Liver (tissue), 9 donors: ENCODE results near the gene TRAPPC5. TPM values are rescaled to one million over a fixed set of nuclear protein-coding genes. Genes with fewer than 3 reads are reported as not detected.

ENCODE experiments used
- DNase-seq: peaks from one replicate; pipeline ENCODE4 v3.0.0-alpha.2; 2017; ENCODE audit warnings: low spot score
- H3K27ac ChIP-seq, 2 donors: one replicate each; pipeline ENCODE4 v1.7.0; 2013; ENCODE audit warnings: inconsistent platforms in 2 of 2, low read length in 2 of 2, control low read depth in 1 of 2, low read depth in 1 of 2, mild to moderate bottlenecking in 1 of 2
- H3K27me3 ChIP-seq, 4 donors: one replicate each; pipeline versions ENCODE4 v1.6.1 to v1.7.0; 2013; ENCODE audit warnings: low read length in 3 of 4, inconsistent platforms in 1 of 4, mild to moderate bottlenecking in 1 of 4, moderate library complexity in 1 of 4; ENCODE audit not compliant: control insufficient read depth in 4 of 4, insufficient read depth in 4 of 4
- H3K36me3 ChIP-seq, 4 donors: one replicate each; pipeline versions ENCODE4 v1.6.1 to v1.7.0; 2013; ENCODE audit warnings: low read length in 3 of 4, mild to moderate bottlenecking in 3 of 4, low read depth in 1 of 4, moderate library complexity in 1 of 4; ENCODE audit not compliant: control insufficient read depth in 4 of 4, insufficient read depth in 3 of 4
- H3K4me1 ChIP-seq, 4 donors: one replicate each; pipeline versions ENCODE4 v1.6.1 to v1.7.0; 2013; ENCODE audit warnings: low read length in 3 of 4, mild to moderate bottlenecking in 3 of 4, moderate library complexity in 1 of 4; ENCODE audit not compliant: control insufficient read depth in 4 of 4, insufficient read depth in 4 of 4
- H3K4me3 ChIP-seq, 3 donors: one replicate each; pipeline versions ENCODE4 v1.6.1 to v1.7.0; 2013; ENCODE audit warnings: low read length in 3 of 3, control low read depth in 1 of 3, low read depth in 1 of 3, mild to moderate bottlenecking in 1 of 3
- H3K9ac ChIP-seq, 2 donors: one replicate each; pipeline ENCODE4 v1.7.0; 2013; ENCODE audit warnings: low read length in 2 of 2, mild to moderate bottlenecking in 2 of 2, moderate library complexity in 2 of 2, control low read depth in 1 of 2, low read depth in 1 of 2
- H3K9me3 ChIP-seq, 4 donors: one replicate each; pipeline versions ENCODE4 v1.6.1 to v1.7.0; 2013; ENCODE audit warnings: low read length in 3 of 4; ENCODE audit not compliant: control insufficient read depth in 4 of 4
- ATF3 ChIP-seq: IDR thresholded peaks from 2 replicates; pipeline ENCODE4 v1.6.1; 2016; ENCODE audit warnings: antibody characterized with exemption
- CTCF ChIP-seq: fragments of 150-350 bp; IDR thresholded peaks from 2 replicates; pipeline ENCODE4 v1.5.1; 2017; ENCODE audit warnings: improper control_type of control experiment, low read depth, low read length; ENCODE audit not compliant: missing input control
- EGR1 ChIP-seq, 2 donors: IDR thresholded peaks; 2 replicates each; pipeline ENCODE4 v1.6.1; 2016 to 2018; ENCODE audit warnings: antibody characterized with exemption in 2 of 2, low read depth in 2 of 2
- FOXA1 ChIP-seq: IDR thresholded peaks from 2 replicates; pipeline ENCODE4 v1.6.1; 2016; ENCODE audit warnings: antibody characterized with exemption
- FOXA2 ChIP-seq: IDR thresholded peaks from 2 replicates; pipeline ENCODE4 v1.6.1; 2016; ENCODE audit warnings: antibody characterized with exemption
- GABPA ChIP-seq, 2 donors: IDR thresholded peaks in 1 of 2; conservative IDR thresholded peaks in 1 of 2; 2 replicates each; pipeline ENCODE4 v1.6.1; 2016; ENCODE audit warnings: antibody characterized with exemption in 2 of 2, mild to moderate bottlenecking in 1 of 2, moderate library complexity in 1 of 2
- HNF4A ChIP-seq, 2 donors: conservative IDR thresholded peaks; 2 replicates each; pipeline ENCODE4 v1.6.1; 2016; ENCODE audit warnings: antibody characterized with exemption in 2 of 2, mild to moderate bottlenecking in 2 of 2
- HNF4G ChIP-seq: IDR thresholded peaks from 2 replicates; pipeline ENCODE4 v1.6.1; 2016; ENCODE audit warnings: antibody characterized with exemption
- JUND ChIP-seq, 2 donors: IDR thresholded peaks; 2 replicates each; pipeline ENCODE4 v1.6.1; 2016; ENCODE audit warnings: antibody characterized with exemption in 2 of 2
- MAX ChIP-seq: IDR thresholded peaks from 2 replicates; pipeline ENCODE4 v1.6.1; 2016; ENCODE audit warnings: antibody characterized with exemption
- NR2F2 ChIP-seq: IDR thresholded peaks from 2 replicates; pipeline ENCODE4 v1.6.1; 2016; ENCODE audit warnings: antibody characterized with exemption
- RAD21 ChIP-seq, 2 donors: IDR thresholded peaks; 2 replicates each; pipeline ENCODE4 v1.6.1; 2016; ENCODE audit warnings: antibody characterized with exemption in 2 of 2, mild to moderate bottlenecking in 2 of 2
- REST ChIP-seq: IDR thresholded peaks from 2 replicates; pipeline ENCODE4 v1.6.1; 2016; ENCODE audit warnings: antibody characterized with exemption, mild to moderate bottlenecking
- RXRA ChIP-seq, 2 donors: IDR thresholded peaks; 2 replicates each; pipeline ENCODE4 v1.6.1; 2017 to 2018; ENCODE audit warnings: antibody characterized with exemption in 2 of 2, mild to moderate bottlenecking in 1 of 2
- SP1 ChIP-seq: IDR thresholded peaks from 2 replicates; pipeline ENCODE4 v1.6.1; 2018; ENCODE audit warnings: antibody characterized with exemption, mild to moderate bottlenecking
- TAF1 ChIP-seq: conservative IDR thresholded peaks from 2 replicates; pipeline ENCODE4 v1.6.1; 2016; ENCODE audit warnings: antibody characterized with exemption, mild to moderate bottlenecking
- YY1 ChIP-seq: IDR thresholded peaks from 2 replicates; pipeline ENCODE4 v1.6.1; 2016; ENCODE audit warnings: antibody characterized with exemption, mild to moderate bottlenecking
- ZBTB33 ChIP-seq: IDR thresholded peaks from 2 replicates; pipeline ENCODE4 v1.6.1; 2016; ENCODE audit warnings: antibody characterized with exemption
- WGBS: extraction: QIAGEN DNeasy Blood & Tissue Kit; methylation state at CpG from one replicate; pipeline ENCODE4 v1.1.7; 2013; 5-methylcytosine and 5-hydroxymethylcytosine counted together
- polyA plus RNA-seq, 2 donors: library from polyadenylated mRNA; stranded (reverse) in 1 of 2; unstranded in 1 of 2; fragments of 200-250 nt in 1 of 2; fragments of >200 nt in 1 of 2; fragmentation: Nextera tagmentation in 1 of 2; extraction: Ambion mirVana in 1 of 2; gene quantifications; one replicate each; pipeline versions ENCODE4 v1.2.1 to v1.2.3, GENCODE V29; 2013 to 2015
- total RNA-seq, 2 donors: library from RNA; depleted of rRNA; stranded (reverse); fragments of >200 nt; gene quantifications; one replicate each; pipeline ENCODE4 v1.2.3, GENCODE V29; 2014
- donor health status: healthy.
- donor health status: healthy.
- donor health status: healthy.
- donor health status: healthy.
- donor health status: healthy.

TRAPPC5 gene
- total and polyA plus RNA-seq, 4 donors: 22.5 to 130 (median 55.2) TPM

- 85% methylated on average over 8 of the region's 8 CpGs for WGBS
- Histone ChIP-seq H3K4me3 (no peak overlapping the region), H3K4me1 (peaks cover 0 to 5% (median 3%) of the 10 kb centered on the region in 4 donors), H3K27ac (no peak overlapping the region), H3K27me3 (no peaks in the 10 kb centered on the region), H3K36me3 (no peaks in the 10 kb centered on the region), H3K9me3 (no peaks in the 10 kb centered on the region), H3K9ac (no peak overlapping the region)
- TF ChIP-seq TAF1 (no peak), CTCF (no peak), RAD21 (IDR thresholded peaks at IDR 0.05) (no peak), FOXA1 (no peak), RXRA (IDR thresholded peaks at IDR 0.05) (no peak), REST (no peak), EGR1 (IDR thresholded peaks at IDR 0.05; ENCODE audit: low read depth in 2 of 2) (no peak), GABPA (IDR thresholded peaks at IDR 0.05 in 1 of 2, conservative IDR thresholded peaks at IDR 0.05 in 1 of 2) (no peak), FOXA2 (no peak), ZBTB33 (no peak), YY1 (no peak), HNF4G (no peak), MAX (no peak), SP1 (no peak), NR2F2 (no peak), JUND (IDR thresholded peaks at IDR 0.05) (no peak), ATF3 (no peak), HNF4A (conservative IDR thresholded peaks at IDR 0.05) (no peak)
- no peak for DNase-seq
Measured at GRCh38 chr19:7654401-7654800, 26.2 kb upstream of the TRAPPC5 start.
